Motor neuron (in vitro differentiated cells): Measurements from ENCODE around the gene ARHGEF16. TPM values are rescaled to one million over a fixed set of nuclear protein-coding genes. Genes with fewer than 3 reads are reported as not detected.

ENCODE experiments used
- ATAC-seq, 8 experiments: fragments of 200-7000 bp; cut with Tn5 transposase; replicated peaks in 6 of 8; 2 replicates each; pipeline ENCODE4 v1.8.0; 2021; ENCODE audit warnings: mild to moderate bottlenecking in 8 of 8, moderate library complexity in 8 of 8
- H3K27ac ChIP-seq, 2 donors: fragments of 250-450 bp; sonication (Bioruptor Pico); 2 replicates each; pipeline ENCODE4 v1.9.0; 2021; ENCODE audit warnings: antibody characterized with exemption in 2 of 2, mild to moderate bottlenecking in 2 of 2, moderate library complexity in 1 of 2
- H3K4me1 ChIP-seq, 2 donors: fragments of 250-450 bp; sonication (Bioruptor Pico); replicated peaks in 1 of 2; 2 replicates each; pipeline ENCODE4 v1.6.1; 2021; ENCODE audit warnings: antibody characterized with exemption in 2 of 2, mild to moderate bottlenecking in 2 of 2, moderate library complexity in 1 of 2
- H3K4me3 ChIP-seq, 5 donors: fragments of 250-450 bp; sonication (Bioruptor Pico); 2 replicates each; pipeline ENCODE4 v1.9.0; 2021; ENCODE audit warnings: antibody characterized with exemption in 5 of 5, mild to moderate bottlenecking in 5 of 5, moderate library complexity in 4 of 5
- WGBS, 10 experiments: fragments of 450-650 bp; shearing (Covaris generic); methylation state at CpG; one replicate each; pipeline ENCODE4 v1.0.0; 2022; 5-methylcytosine and 5-hydroxymethylcytosine counted together
- in situ Hi-C, 9 experiments: fragments of 400-800 bp; cut with MboI; loops; one replicate each; pipeline ENCODE4 v1.15.0; 2021; ENCODE audit warnings: low sequenced_read_pairs in 9 of 9, low pct_unique_long_range_greater_than_20kb in 2 of 9; ENCODE audit not compliant: unreplicated experiment in 9 of 9
- total RNA-seq, 8 experiments: library from RNA; unstranded; fragments of 300-600 nt; gene quantifications; 2 replicates each; pipeline versions ENCODE4 v1.2.3 to v1.2.4, GENCODE V29; 2022

ARHGEF16 gene
- total RNA-seq, 8 experiments from 2014 or later = 0.41 to 4.9 (median 1.1) TPM

GRCh38 chr1:3508757-3509415 lies 54.4 kb downstream of the ARHGEF16 start:
- ATAC-seq = no peak
- WGBS, 10 experiments = 83 to 100% (median 91%) methylated on average over 1 to 12 of the region's 33 CpGs; no CpG with 5 or more reads in 5 of the 10 experiments
- H3K27ac ChIP-seq = no peak overlapping the region
- in situ Hi-C loops = no loop called here
- H3K4me3 ChIP-seq = no peak overlapping the region
- peaks cover 9 to 17% of the 10 kb centered on the region in 2 donors for H3K4me1 ChIP-seq

DNA sequence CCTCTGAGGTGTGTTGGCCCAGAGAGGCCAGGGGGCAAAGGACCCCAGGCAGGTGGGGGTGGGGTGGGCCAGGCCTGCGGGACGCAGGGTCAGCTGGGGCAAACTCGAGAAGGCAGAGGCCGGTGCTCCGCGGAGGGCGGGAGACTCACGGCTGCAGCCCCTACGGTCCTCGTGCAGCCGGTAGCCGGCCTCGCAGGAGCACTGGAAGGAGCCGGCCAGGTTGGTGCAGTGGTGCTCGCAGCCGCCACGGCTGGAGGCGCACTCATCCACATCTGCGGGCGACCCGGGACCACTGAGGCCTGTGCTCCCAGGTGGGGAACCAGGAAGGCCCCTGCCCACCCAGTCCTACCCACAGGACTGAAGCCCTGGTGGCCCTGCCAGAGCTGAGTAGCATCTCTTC lies 55.3 kb downstream of the ARHGEF16 start:
- peaks cover 1 to 8% of the 10 kb centered on the region in 2 donors for H3K4me1 ChIP-seq
- no peak overlapping the region for H3K27ac ChIP-seq
- in situ Hi-C loops = no loop called here
- ATAC-seq = no peak
- 83% methylated on average over 6 of the region's 21 CpGs; no CpG with 5 or more reads in 9 of the 10 experiments for WGBS, 10 experiments
- H3K4me3 ChIP-seq = no peak overlapping the region

- Histone ChIP-seq H3K27ac (no peak overlapping the region), H3K4me1 (peaks cover 0 to 4% of the 10 kb centered on the region in 2 donors)
- 85 to 100% (median 96%) methylated on average over 1 to 8 of the region's 32 CpGs; no CpG with 5 or more reads in 5 of the 10 experiments for WGBS, 10 experiments
Measured at GRCh38 chr1:3510136-3510955, 55.9 kb downstream of the ARHGEF16 start.

GRCh38 chr1:3510956-3511250 lies 56.4 kb downstream of the ARHGEF16 start:
- in situ Hi-C loops = no loop called here
- H3K4me1 ChIP-seq = peaks cover 0 to 4% of the 10 kb centered on the region in 2 donors
- ATAC-seq = peak in 1 of 8 experiments; percentile 2
- H3K4me3 ChIP-seq = no peak overlapping the region
- WGBS, 10 experiments = 100% methylated on average over 6 of the region's 12 CpGs; no CpG with 5 or more reads in 9 of the 10 experiments
- no peak overlapping the region for H3K27ac ChIP-seq

More at GRCh38 chr1:3510136-3510955, 55.9 kb downstream of the ARHGEF16 start:
- H3K4me3 ChIP-seq = no peak overlapping the region
- peak in 2 of 8 experiments; percentile 64 to 79 for ATAC-seq
- in situ Hi-C loops = no loop called here

GRCh38 chr1:3511306-3511705 lies 56.8 kb downstream of the ARHGEF16 start:
- Histone ChIP-seq H3K27ac (no peak overlapping the region), H3K4me3 (no peak overlapping the region), H3K4me1 (peaks cover 0 to 4% of the 10 kb centered on the region in 2 donors)
- peak in 1 of 8 experiments; percentile 1 for ATAC-seq
- WGBS, 10 experiments = 40 to 100% (median 93%) methylated on average over 1 to 10 of the region's 16 CpGs; no CpG with 5 or more reads in 6 of the 10 experiments
- in situ Hi-C loops = no loop called here

GRCh38 chr1:3511856-3512255 lies 57.4 kb downstream of the ARHGEF16 start:
- no peak overlapping the region for H3K4me3 ChIP-seq
- in situ Hi-C loops = no loop called here
- H3K4me1 ChIP-seq = peaks cover 0 to 4% of the 10 kb centered on the region in 2 donors
- no peak for ATAC-seq
- H3K27ac ChIP-seq = no peak overlapping the region
- WGBS, 10 experiments = 88 to 96% (median 96%) methylated on average over 3 to 5 of the region's 15 CpGs; no CpG with 5 or more reads in 7 of the 10 experiments

DNA sequence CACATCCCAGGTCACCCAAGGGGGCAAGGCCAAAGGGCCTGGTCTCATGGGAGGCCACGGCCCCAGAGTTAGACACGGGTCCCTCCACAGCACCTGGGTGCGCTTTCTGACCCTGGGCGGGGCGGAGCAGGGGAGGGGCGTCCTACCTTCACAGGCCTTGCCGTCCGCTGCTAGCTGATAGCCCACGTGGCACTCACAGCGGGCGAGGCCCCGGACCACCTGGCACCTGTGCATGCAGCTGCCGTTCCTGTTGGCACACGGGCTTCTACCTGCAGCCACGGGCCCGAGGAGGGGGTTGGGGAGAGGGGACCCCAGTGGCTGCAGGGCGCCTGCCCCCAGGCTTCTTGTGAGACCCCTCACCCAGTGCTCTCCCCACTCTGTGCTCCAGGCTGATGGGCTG lies 59.9 kb downstream of the ARHGEF16 start:
- Histone ChIP-seq H3K4me3 (no peak overlapping the region), H3K27ac (no peak overlapping the region), H3K4me1 (peaks cover 0 to 6% of the 10 kb centered on the region in 2 donors)
- no peak for ATAC-seq
- in situ Hi-C loops = no loop called here
- 80% methylated on average over 2 of the region's 17 CpGs; no CpG with 5 or more reads in 9 of the 10 experiments for WGBS, 10 experiments

GRCh38 chr1:3515272-3515671 lies 60.8 kb downstream of the ARHGEF16 start:
- no peak overlapping the region for H3K4me3 ChIP-seq
- H3K4me1 ChIP-seq = peaks cover 0 to 2% of the 10 kb centered on the region in 2 donors
- 20 to 90% (median 76%) methylated on average over 1 to 6 of the region's 12 CpGs; no CpG with 5 or more reads in 7 of the 10 experiments for WGBS, 10 experiments
- no peak overlapping the region for H3K27ac ChIP-seq
- in situ Hi-C loops = no loop called here
- no peak for ATAC-seq

DNA sequence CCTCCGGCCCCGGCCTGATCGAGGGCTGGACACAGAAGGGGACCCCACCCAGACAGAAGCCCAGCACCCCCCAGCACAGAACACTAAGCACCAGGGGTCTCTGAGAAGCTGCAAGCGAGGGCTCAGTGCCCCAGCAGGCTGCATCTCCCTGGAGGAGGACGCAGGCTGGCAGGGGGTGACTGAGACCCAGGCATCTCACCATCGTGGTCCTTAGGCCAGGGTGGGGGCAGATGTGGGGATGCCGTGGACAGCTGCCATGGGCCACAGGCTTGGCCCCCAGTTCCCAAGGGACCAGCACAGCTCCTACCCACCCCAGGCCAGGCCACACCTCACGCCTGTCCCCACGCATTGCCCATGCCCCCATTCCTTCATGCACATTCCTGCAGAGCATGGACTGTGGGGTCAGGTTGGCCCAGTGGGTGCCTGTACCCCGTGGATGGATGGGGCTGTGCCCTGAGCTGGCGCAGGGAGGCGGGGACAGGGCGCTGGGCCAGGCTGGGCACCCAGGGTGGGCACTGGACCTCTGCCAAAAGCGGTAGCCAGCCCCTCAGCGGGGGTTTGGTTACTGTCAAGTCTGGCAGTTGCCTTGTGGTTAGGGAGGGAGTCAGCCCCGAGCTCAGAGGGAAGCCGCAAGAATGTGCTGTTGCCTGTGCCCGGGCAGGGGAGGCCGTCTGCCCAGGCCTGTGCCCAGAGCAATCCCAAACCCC lies 61.5 kb downstream of the ARHGEF16 start:
- H3K27ac ChIP-seq = no peak overlapping the region
- H3K4me3 ChIP-seq = no peak overlapping the region
- in situ Hi-C loops = no loop called here
- WGBS, 10 experiments = 51 to 84% (median 75%) methylated on average over 4 to 10 of the region's 19 CpGs; no CpG with 5 or more reads in 6 of the 10 experiments
- ATAC-seq = no peak
- peaks cover 0 to 2% of the 10 kb centered on the region in 2 donors for H3K4me1 ChIP-seq

GRCh38 chr1:3516481-3516869 lies 62.0 kb downstream of the ARHGEF16 start:
- ATAC-seq = peak in 1 of 8 experiments; percentile 9
- in situ Hi-C loops = no loop called here
- 50 to 100% (median 85%) methylated on average over 1 to 5 of the region's 15 CpGs; no CpG with 5 or more reads in 7 of the 10 experiments for WGBS, 10 experiments
- H3K4me1 ChIP-seq = peaks cover 0 to 2% of the 10 kb centered on the region in 2 donors
- no peak overlapping the region for H3K4me3 ChIP-seq
- no peak overlapping the region for H3K27ac ChIP-seq

DNA sequence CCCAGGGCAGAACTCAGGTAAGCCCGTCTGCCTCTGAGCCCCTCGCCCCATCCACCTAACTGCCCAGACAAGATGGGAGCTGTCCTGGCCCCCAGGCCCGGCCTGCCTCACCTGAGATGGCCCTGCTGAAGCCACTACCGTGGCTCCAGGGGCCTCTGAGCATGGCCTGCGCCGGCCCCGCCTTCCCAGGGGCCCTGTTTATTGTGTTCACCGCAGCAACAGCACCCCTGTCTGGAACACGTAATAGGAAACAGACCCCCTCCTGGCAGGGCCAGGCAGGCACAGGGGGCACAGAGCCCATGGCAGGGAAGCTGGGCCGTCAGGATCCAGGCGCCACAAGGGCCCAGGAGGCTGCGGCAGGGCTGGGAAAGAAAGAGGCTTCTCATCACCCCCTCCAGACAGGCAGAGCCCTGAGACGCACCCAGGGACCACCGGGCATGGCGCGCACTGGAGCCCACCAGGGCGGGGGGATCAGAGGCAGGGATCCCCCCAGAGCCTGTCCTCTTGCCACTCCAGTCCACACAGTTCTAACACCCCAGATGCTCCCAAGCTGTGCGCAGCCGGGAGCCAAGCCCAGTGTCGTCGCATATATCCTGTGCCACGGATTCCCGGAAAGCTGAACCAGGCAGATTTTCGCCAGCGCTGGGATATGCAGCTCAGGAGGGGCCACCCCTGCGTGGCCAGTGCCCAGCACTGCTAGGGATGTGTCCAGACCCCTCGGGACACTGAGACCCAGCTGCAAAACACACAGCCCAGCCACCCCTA lies 62.6 kb downstream of the ARHGEF16 start:
- in situ Hi-C loops = no loop called here

DNA sequence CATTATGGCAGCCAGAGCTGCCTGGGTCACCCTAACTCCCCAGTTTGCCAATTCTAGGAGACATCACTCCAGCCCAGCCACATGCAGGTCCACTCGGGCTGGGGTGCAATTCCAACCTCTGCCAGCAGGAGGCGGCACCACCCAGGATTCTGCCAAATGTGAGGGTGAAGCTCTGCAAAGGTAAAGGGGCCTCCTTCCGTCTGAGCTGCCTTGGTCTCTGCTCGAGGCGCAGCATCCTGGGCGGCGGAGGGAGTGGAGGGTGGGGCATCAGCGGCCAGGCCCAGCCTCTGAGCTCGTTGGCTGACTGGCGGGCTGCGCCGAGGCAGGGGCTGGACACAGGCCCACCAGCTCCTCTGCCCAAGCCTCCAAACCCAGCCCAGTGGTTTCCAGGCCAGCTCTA lies 63.8 kb downstream of the ARHGEF16 start:
- WGBS, 10 experiments = 70 to 93% (median 87%) methylated on average over 2 to 7 of the region's 12 CpGs; no CpG with 5 or more reads in 5 of the 10 experiments
- Histone ChIP-seq H3K27ac (no peak overlapping the region), H3K4me1 (peaks cover 0 to 8% of the 10 kb centered on the region in 2 donors), H3K4me3 (no peak overlapping the region)
- in situ Hi-C loops = no loop called here
- ATAC-seq = no peak

More for the DNA sequence above, 62.6 kb downstream of the ARHGEF16 start:
- Histone ChIP-seq H3K4me1 (peaks cover 0 to 2% of the 10 kb centered on the region in 2 donors), H3K4me3 (no peak overlapping the region), H3K27ac (no peak overlapping the region)
- ATAC-seq = no peak
- 21 to 93% (median 79%) methylated on average over 2 to 14 of the region's 27 CpGs; no CpG with 5 or more reads in 5 of the 10 experiments for WGBS, 10 experiments
